GM21619 (cell line): ENCODE measurements around the gene ANKMY1.
"Not testable (repeated sequence)": the region's sequence is repeated elsewhere in the genome, so short reads cannot be mapped to it uniquely, and the experiment has no call there.

Source experiments
- ATAC-seq: cut with Tn5 transposase; IDR thresholded peaks from one replicate; pipeline ENCODE4 v1.9.1; 2021; ENCODE audit not compliant: unreplicated experiment

ANKMY1 gene

GRCh38 chr2:240569523-240569997 lies 11.8 kb upstream of the ANKMY1 start:
- no peak for ATAC-seq

GRCh38 chr2:240568678-240569522 lies 11.1 kb upstream of the ANKMY1 start:
- ATAC-seq: peak; percentile 3

GRCh38 chr2:240567872-240568677 lies 10.3 kb upstream of the ANKMY1 start, which contains the start of gene RNPEPL1:
TSS of gene RNPEPL1 (plus strand) at chr2:240568484. CDS start at chr2:240568587, 103 bp downstream.
- peak; percentile 19 for ATAC-seq

GRCh38 chr2:240567137-240567871 lies 9.5 kb upstream of the ANKMY1 start:
- ATAC-seq: no peak

- peak; percentile 44 for ATAC-seq
Measured at GRCh38 chr2:240566203-240567136, 8.7 kb upstream of the ANKMY1 start.

GRCh38 chr2:240565333-240566202 lies 7.8 kb upstream of the ANKMY1 start:
- peak; percentile 32 for ATAC-seq

GRCh38 chr2:240564561-240565332 lies 7.0 kb upstream of the ANKMY1 start:
- ATAC-seq: no peak

- ATAC-seq: no peak
Measured at GRCh38 chr2:240563951-240564560, 6.3 kb upstream of the ANKMY1 start.

GRCh38 chr2:240563231-240563630 lies 5.4 kb upstream of the ANKMY1 start:
- ATAC-seq: not testable (repeated sequence)

- peak; percentile 3 for ATAC-seq
Measured at GRCh38 chr2:240561325-240561971, 3.7 kb upstream of the ANKMY1 start.

GRCh38 chr2:240560480-240561324 lies 2.9 kb upstream of the ANKMY1 start:
- peak; percentile 47 for ATAC-seq

GRCh38 chr2:240560084-240560479 lies 2.3 kb upstream of the ANKMY1 start, which contains the start of gene DUSP28:
TSS of gene DUSP28 (plus strand) at chr2:240560357. CDS start at chr2:240560685, 328 bp downstream.
- ATAC-seq: peak; percentile 57

- ATAC-seq: no peak
Measured at GRCh38 chr2:240559286-240559685, 1.5 kb upstream of the ANKMY1 start.

- ATAC-seq: no peak
Measured at GRCh38 chr2:240558236-240558761, 511 bp upstream of the ANKMY1 start.

- no peak for ATAC-seq
Measured at GRCh38 chr2:240557101-240557751, 562 bp downstream of the ANKMY1 start.
